Kidney epithelial cell (primary cell): ENCODE measurements around the gene A4GNT. TPM values are rescaled to one million over a fixed set of nuclear protein-coding genes. Genes with fewer than 3 reads are reported as not detected.

Experiments used
- DNase-seq: peaks from one replicate; pipeline ENCODE4 v3.0.0-alpha.2; 2010; ENCODE audit warnings: low read depth
- H3K27me3 ChIP-seq: 2 replicates; pipeline ENCODE4 v1.6.0; 2011; ENCODE audit warnings: low read length; ENCODE audit not compliant: control insufficient read depth, insufficient read depth
- H3K36me3 ChIP-seq: 2 replicates; pipeline ENCODE4 v1.5.1; 2011; ENCODE audit warnings: low read length; ENCODE audit not compliant: control insufficient read depth, insufficient read depth
- H3K4me3 ChIP-seq: 2 replicates; pipeline ENCODE4 v1.5.1; 2011; ENCODE audit warnings: low read depth, mild to moderate bottlenecking, control low read depth, low read length
- CTCF ChIP-seq: IDR thresholded peaks from 2 replicates; pipeline ENCODE4 v1.5.1; 2011; ENCODE audit warnings: mild to moderate bottlenecking, moderate library complexity, low read length, control low read depth, inconsistent platforms; ENCODE audit not compliant: insufficient read depth, poor library complexity, severe bottlenecking
- total RNA-seq: library from RNA; depleted of rRNA; stranded (reverse); fragments of >200 nt; gene quantifications from 2 replicates; pipeline ENCODE4 v1.2.3, GENCODE V29; 2015

A4GNT gene
- total RNA-seq, 1 donor from 2014 or later: not detected

- H3K36me3 ChIP-seq: peaks cover 1% of the 10 kb centered on the region
- no peak for TF ChIP-seq CTCF
- DNase-seq: peak; percentile 90
- H3K4me3 ChIP-seq: no peak overlapping the region
- H3K27me3 ChIP-seq: no peaks in the 10 kb centered on the region
Observed at GRCh38 chr3:138082085-138082991, 49.9 kb downstream of the A4GNT start.

- no peak overlapping the region for H3K4me3 ChIP-seq
- DNase-seq: no peak
- peaks cover 1% of the 10 kb centered on the region for H3K36me3 ChIP-seq
- TF ChIP-seq CTCF: no peak
- H3K27me3 ChIP-seq: no peaks in the 10 kb centered on the region
Observed at GRCh38 chr3:138081371-138082084, 50.7 kb downstream of the A4GNT start.

- no peak for TF ChIP-seq CTCF
- no peaks in the 10 kb centered on the region for H3K27me3 ChIP-seq
- H3K4me3 ChIP-seq: no peak overlapping the region
- peaks cover 1% of the 10 kb centered on the region for H3K36me3 ChIP-seq
- DNase-seq: no peak
Observed at GRCh38 chr3:138079901-138080300, 52.3 kb downstream of the A4GNT start.

- peak; percentile 82 for DNase-seq
- Histone ChIP-seq H3K27me3 (no peaks in the 10 kb centered on the region), H3K4me3 (no peak overlapping the region), H3K36me3 (peaks cover 1% of the 10 kb centered on the region)
- no peak for TF ChIP-seq CTCF
Observed at GRCh38 chr3:138078901-138079344, 53.3 kb downstream of the A4GNT start.

- DNase-seq: peak; percentile 61
- Histone ChIP-seq H3K27me3 (no peaks in the 10 kb centered on the region), H3K4me3 (no peak overlapping the region), H3K36me3 (peaks cover 1% of the 10 kb centered on the region)
- no peak for TF ChIP-seq CTCF
Observed at GRCh38 chr3:138078096-138078495, 54.1 kb downstream of the A4GNT start.

Other genes with a start within 250 kb of the A4GNT start
- gene CLDN18, start 122.2 kb downstream of the A4GNT start, total RNA-seq: not detected in 2 replicates
- 6.6 and 9.2 TPM in 2 replicates for gene DZIP1L, start 16.8 kb downstream of the A4GNT start, total RNA-seq
- 16.7 and 17.2 TPM in 2 replicates for gene DBR1, start 42.5 kb upstream of the A4GNT start, total RNA-seq
- 27.1 and 42.5 TPM in 2 replicates for gene ARMC8, start 54.9 kb upstream of the A4GNT start, total RNA-seq
- not detected in 2 replicates for gene NME9, start 197.5 kb upstream of the A4GNT start, total RNA-seq
- gene MRAS, start 216.2 kb upstream of the A4GNT start, total RNA-seq: 32.6 and 35.0 TPM in 2 replicates